Sciatic nerve (tissue), 1 donor: ENCODE results near the gene OR4F15. TPM values are rescaled to one million over a fixed set of nuclear protein-coding genes. Genes with fewer than 3 reads are reported as not detected.

ENCODE experiments used
- total RNA-seq: library from RNA; stranded (reverse); fragmentation: NEBNext Ultra II Directional; extraction: Animal tissue kit (Norgen Biotek cat#: 25700); gene quantifications from one replicate; pipeline ENCODE4 v1.2.1, GENCODE V29; 2021
- donor health status: DM: no; HTN: no; CAD: no.

OR4F15 gene
- total RNA-seq, 1 donor from 2014 or later: not detected

Other genes with a start within 250 kb of the OR4F15 start
- 57.2 TPM for gene TM2D3, start 159.8 kb upstream of the OR4F15 start, total RNA-seq
- 28.1 TPM for gene TARS3, start 87.7 kb upstream of the OR4F15 start, total RNA-seq
- gene OR4F6, start 8.7 kb upstream of the OR4F15 start, total RNA-seq: not detected